ENCODE data around the gene STUB1.

STUB1 gene

GRCh38 chr16:694863-695354 is 14.7 kb downstream of the STUB1 start:
- DNase-seq (ENCODE audit: low read depth): no peak

- peak; percentile 75 for DNase-seq (ENCODE audit: low read depth)
Observed at GRCh38 chr16:695355-696089, 15.3 kb downstream of the STUB1 start.

- no peak for DNase-seq (ENCODE audit: low read depth)
Observed at GRCh38 chr16:698911-699671, 18.9 kb downstream of the STUB1 start.

- no peak for DNase-seq (ENCODE audit: low read depth)
Observed at GRCh38 chr16:700684-701584, 20.7 kb downstream of the STUB1 start.

GRCh38 chr16:702341-702740 is 22.1 kb downstream of the STUB1 start:
- DNase-seq (ENCODE audit: low read depth): no peak

- no peak for DNase-seq (ENCODE audit: low read depth)
Observed at GRCh38 chr16:703406-703805, 23.2 kb downstream of the STUB1 start.

- no peak for DNase-seq (ENCODE audit: low read depth)
Observed at GRCh38 chr16:704047-704446, 23.8 kb downstream of the STUB1 start.

GRCh38 chr16:704552-705380 is 24.6 kb downstream of the STUB1 start:
- DNase-seq (ENCODE audit: low read depth): no peak

- DNase-seq (ENCODE audit: low read depth): no peak
Observed at GRCh38 chr16:705431-706188, 25.4 kb downstream of the STUB1 start, which contains the start of gene FBXL16. Gene FBXL16 (minus strand): TSS chr16:705801. CDS start chr16:697405, 8,396 bp downstream.

GRCh38 chr16:706189-707061 is 26.2 kb downstream of the STUB1 start:
- no peak for DNase-seq (ENCODE audit: low read depth)

GRCh38 chr16:707062-707538 is 26.9 kb downstream of the STUB1 start:
- no peak for DNase-seq (ENCODE audit: low read depth)

GRCh38 chr16:708019-708418 is 27.8 kb downstream of the STUB1 start:
- DNase-seq (ENCODE audit: low read depth): no peak

GRCh38 chr16:708959-709358 is 28.7 kb downstream of the STUB1 start:
- no peak for DNase-seq (ENCODE audit: low read depth)

- no peak for DNase-seq (ENCODE audit: low read depth)
Observed at GRCh38 chr16:709566-710499, 29.6 kb downstream of the STUB1 start.

GRCh38 chr16:710500-711075 is 30.4 kb downstream of the STUB1 start:
- no peak for DNase-seq (ENCODE audit: low read depth)

- DNase-seq (ENCODE audit: low read depth): no peak
Observed at GRCh38 chr16:711084-711483, 30.9 kb downstream of the STUB1 start.

GRCh38 chr16:711548-712320 is 31.5 kb downstream of the STUB1 start:
- DNase-seq (ENCODE audit: low read depth): peak; percentile 77
